Hepatocyte (in vitro differentiated cells): ENCODE measurements around the gene TRIM32. TPM values are rescaled to one million over a fixed set of nuclear protein-coding genes. Genes with fewer than 3 reads are reported as not detected.

Experiments used
- DNase-seq: peaks from one replicate; pipeline ENCODE4 v3.0.0-alpha.2; 2016; ENCODE audit warnings: low spot score
- H2AFZ ChIP-seq: fragments of 200-600 bp; sonication (generic); 2 replicates; pipeline ENCODE4 v1.6.0; 2016; ENCODE audit warnings: antibody characterized with exemption, mild to moderate bottlenecking
- H3K27ac ChIP-seq: fragments of 200-600 bp; sonication (generic); 2 replicates; pipeline ENCODE4 v1.5.1; 2016; ENCODE audit warnings: mild to moderate bottlenecking
- H3K27me3 ChIP-seq: fragments of 200-600 bp; sonication (generic); 2 replicates; pipeline ENCODE4 v1.6.1; 2016
- H3K36me3 ChIP-seq: fragments of 200-600 bp; sonication (generic); replicated peaks from 2 replicates; pipeline ENCODE4 v1.5.1; 2016; ENCODE audit warnings: low read depth; ENCODE audit not compliant: insufficient read depth
- H3K4me1 ChIP-seq: fragments of 200-600 bp; sonication (generic); 2 replicates; pipeline ENCODE4 v1.5.1; 2016; ENCODE audit warnings: mild to moderate bottlenecking, moderate library complexity; ENCODE audit not compliant: insufficient read depth
- H3K4me2 ChIP-seq: fragments of 200-600 bp; sonication (generic); 2 replicates; pipeline ENCODE4 v1.6.0; 2016
- H3K4me3 ChIP-seq: fragments of 200-600 bp; sonication (generic); 2 replicates; pipeline ENCODE4 v1.5.1; 2016; ENCODE audit warnings: mild to moderate bottlenecking
- H3K79me2 ChIP-seq: fragments of 200-600 bp; sonication (generic); 2 replicates; pipeline ENCODE4 v1.6.0; 2017; ENCODE audit warnings: mild to moderate bottlenecking
- H3K9me2 ChIP-seq: fragments of 200-600 bp; sonication (generic); replicated peaks from 2 replicates; pipeline ENCODE4 v1.6.0; 2017; ENCODE audit warnings: mild to moderate bottlenecking; ENCODE audit not compliant: insufficient read depth
- H3K9me3 ChIP-seq: fragments of 200-600 bp; sonication (generic); 2 replicates; pipeline ENCODE4 v1.5.1; 2016; ENCODE audit warnings: low read depth, mild to moderate bottlenecking
- H4K20me1 ChIP-seq: fragments of 200-600 bp; sonication (generic); 2 replicates; pipeline ENCODE4 v1.6.0; 2016; ENCODE audit warnings: mild to moderate bottlenecking; ENCODE audit not compliant: insufficient read depth, poor library complexity, severe bottlenecking
- CTCF ChIP-seq: fragments of 200-600 bp; sonication (generic); IDR thresholded peaks from 2 replicates; pipeline ENCODE4 v1.5.1; 2016; ENCODE audit warnings: antibody characterized with exemption, mild to moderate bottlenecking; ENCODE audit not compliant: poor library complexity
- EZH2 ChIP-seq: fragments of 200-600 bp; sonication (generic); IDR thresholded peaks from 2 replicates; pipeline ENCODE4 v1.6.1; 2016; ENCODE audit warnings: antibody characterized with exemption, mild to moderate bottlenecking, borderline replicate concordance
- EZH2phosphoT487 ChIP-seq: fragments of 200-600 bp; sonication (generic); IDR thresholded peaks from one replicate; pipeline ENCODE4 v1.6.1; 2018; ENCODE audit warnings: antibody characterized with exemption, mild to moderate bottlenecking, low read depth, moderate library complexity; ENCODE audit not compliant: unreplicated experiment, severe bottlenecking
- WGBS: methylation state at CpG from one replicate; pipeline ENCODE4 v1.1.6; 2016; ENCODE audit warnings: low lambda C conversion rate; ENCODE audit errors: missing lambda C conversion rate; 5-methylcytosine and 5-hydroxymethylcytosine counted together
- polyA plus RNA-seq: library from polyadenylated mRNA; unstranded; fragments of >200 nt; fragmentation: Nextera tagmentation; extraction: Ambion mirVana; gene quantifications from 2 replicates; pipeline ENCODE4 v1.2.1, GENCODE V29; 2016
- total RNA-seq: library from RNA; depleted of rRNA; stranded (reverse); fragments of >200 nt; gene quantifications from 2 replicates; pipeline ENCODE4 v1.2.3, GENCODE V29; 2014

Gene TRIM32
- total and polyA plus RNA-seq, 2 experiments from 2014 or later, result 21.0 to 30.8 TPM

- Histone ChIP-seq H3K4me2 (no peak overlapping the region), H3K9me3 (no peaks in the 10 kb centered on the region), H3K4me3 (no peak overlapping the region), H3K4me1 (no peaks in the 10 kb centered on the region), H3K36me3 (no peaks in the 10 kb centered on the region), H4K20me1 (no peaks in the 10 kb centered on the region), H2AFZ (no peak overlapping the region), H3K27ac (no peak overlapping the region), H3K79me2 (no peaks in the 10 kb centered on the region), H3K9me2 (no peaks in the 10 kb centered on the region), H3K27me3 (no peaks in the 10 kb centered on the region)
- TF ChIP-seq CTCF, result no peak
- no peak for TF ChIP-seq EZH2
- TF ChIP-seq EZH2phosphoT487, result no peak
- 87% methylated on average over 3 of the region's 3 CpGs for WGBS
- DNase-seq, result peak; percentile 19
Observed at GRCh38 chr9:116712781-116713180, 25.7 kb downstream of the TRIM32 start.

GRCh38 chr9:116713271-116713670 is 26.2 kb downstream of the TRIM32 start:
- Histone ChIP-seq H3K79me2 (no peaks in the 10 kb centered on the region), H3K4me2 (no peak overlapping the region), H3K4me3 (no peak overlapping the region), H4K20me1 (no peaks in the 10 kb centered on the region), H3K27ac (no peak overlapping the region), H3K36me3 (no peaks in the 10 kb centered on the region), H3K27me3 (no peaks in the 10 kb centered on the region), H3K4me1 (no peaks in the 10 kb centered on the region), H2AFZ (no peak overlapping the region), H3K9me3 (no peaks in the 10 kb centered on the region), H3K9me2 (no peaks in the 10 kb centered on the region)
- WGBS, result 69% methylated on average over 4 of the region's 4 CpGs
- DNase-seq, result no peak
- TF ChIP-seq EZH2phosphoT487 (no peak), CTCF (no peak), EZH2 (no peak)

GRCh38 chr9:116715751-116716150 is 28.6 kb downstream of the TRIM32 start:
- H3K79me2 ChIP-seq, result no peaks in the 10 kb centered on the region
- no peaks in the 10 kb centered on the region for H3K27me3 ChIP-seq
- H2AFZ ChIP-seq, result no peak overlapping the region
- H3K27ac ChIP-seq, result no peak overlapping the region
- no peaks in the 10 kb centered on the region for H4K20me1 ChIP-seq
- H3K9me2 ChIP-seq, result no peaks in the 10 kb centered on the region
- no peak overlapping the region for H3K4me2 ChIP-seq
- H3K4me3 ChIP-seq, result no peak overlapping the region
- H3K9me3 ChIP-seq, result no peaks in the 10 kb centered on the region
- DNase-seq, result no peak
- H3K36me3 ChIP-seq, result no peaks in the 10 kb centered on the region
- 91% methylated on average over 1 of the region's 1 CpG for WGBS
- H3K4me1 ChIP-seq, result no peaks in the 10 kb centered on the region
- no peak for TF ChIP-seq CTCF
- no peak for TF ChIP-seq EZH2phosphoT487

- no peak overlapping the region for H2AFZ ChIP-seq
- no peaks in the 10 kb centered on the region for H3K79me2 ChIP-seq
- no peaks in the 10 kb centered on the region for H3K4me1 ChIP-seq
- TF ChIP-seq CTCF, result no peak
- TF ChIP-seq EZH2phosphoT487, result no peak
- no peak for TF ChIP-seq EZH2
- no peak for DNase-seq
- H3K27me3 ChIP-seq, result no peaks in the 10 kb centered on the region
- no peak overlapping the region for H3K4me3 ChIP-seq
- H3K27ac ChIP-seq, result no peak overlapping the region
- H3K9me3 ChIP-seq, result no peaks in the 10 kb centered on the region
- no peaks in the 10 kb centered on the region for H3K9me2 ChIP-seq
- no peaks in the 10 kb centered on the region for H4K20me1 ChIP-seq
- no peak overlapping the region for H3K4me2 ChIP-seq
- H3K36me3 ChIP-seq, result no peaks in the 10 kb centered on the region
Observed at GRCh38 chr9:116716438-116716837, 29.3 kb downstream of the TRIM32 start.
